Prostate gland (tissue), 2 donors: ENCODE measurements around the gene PSMB5. TPM values are rescaled to one million over a fixed set of nuclear protein-coding genes. Genes with fewer than 3 reads are reported as not detected.

ENCODE experiments used
- DNase-seq: peaks from one replicate; pipeline ENCODE4 v3.0.0-alpha.2; 2019; ENCODE audit warnings: low spot score
- H3K27ac ChIP-seq, 2 donors: fragments of 200-600 bp; sonication (generic); 2 replicates each; pipeline ENCODE4 v1.5.1; 2017 to 2019
- H3K27me3 ChIP-seq: fragments of 200-600 bp; sonication (generic); replicated peaks from 2 replicates; pipeline ENCODE4 v1.5.1; 2019; ENCODE audit not compliant: insufficient read depth
- H3K36me3 ChIP-seq, 2 donors: fragments of 200-600 bp; sonication (generic); 1 replicate in 1 of 2; 2 replicates in 1 of 2; pipeline versions ENCODE4 v1.5.1 to v1.8.1; 2017 to 2019
- H3K4me1 ChIP-seq: fragments of 200-600 bp; sonication (generic); replicated peaks from 2 replicates; pipeline ENCODE4 v1.5.1; 2019
- H3K4me3 ChIP-seq, 2 donors: fragments of 200-600 bp; sonication (generic); 2 replicates each; pipeline ENCODE4 v1.5.1; 2017 to 2019
- H3K9me3 ChIP-seq: fragments of 200-600 bp; sonication (generic); 2 replicates; pipeline ENCODE4 v1.5.1; 2017
- POLR2A ChIP-seq: fragments of 450-650 bp; IDR thresholded peaks from one replicate; pipeline ENCODE4 v1.6.1; 2016; ENCODE audit warnings: antibody characterized with exemption, mild to moderate bottlenecking
- POLR2AphosphoS5 ChIP-seq: sonication (generic); formaldehyde crosslinking; IDR thresholded peaks from one replicate; pipeline ENCODE4 v1.6.1; 2017; ENCODE audit warnings: antibody characterized with exemption
- WGBS: methylation state at CpG from one replicate; pipeline ENCODE4 v1.1.5; 2018; 5-methylcytosine and 5-hydroxymethylcytosine counted together
- intact Hi-C: fragments of 100-400 bp; cut with DNase I; formaldehyde crosslinking; loops from one replicate; pipeline ENCODE4 v1.14.2; 2022
- total RNA-seq, 2 donors: library from RNA; depleted of rRNA; stranded (reverse); fragments of >200 nt; gene quantifications; one replicate each; pipeline ENCODE4 v1.1.0, GENCODE V29; 2016
- TF ChIP-seq, protein P1 (sequence below), 4 experiments: fragments of 200-600 bp in 2 of 4; fragments of 450-650 bp in 2 of 4; sonication (generic) in 2 of 4; IDR thresholded peaks; 1 replicate in 3 of 4; 2 replicates in 1 of 4; pipeline ENCODE4 v1.5.1; 2016 to 2019; ENCODE audit warnings: antibody characterized with exemption in 4 of 4, mild to moderate bottlenecking in 2 of 4, moderate library complexity in 2 of 4

PSMB5 gene
- total RNA-seq, 2 donors from 2014 or later, result 124 to 152 TPM

- DNase-seq, result peak; percentile 44
- Histone ChIP-seq H3K9me3 (no peaks in the 10 kb centered on the region), H3K36me3 (peaks cover 0 to 11% of the 10 kb centered on the region in 2 donors), H3K4me1 (no peaks in the 10 kb centered on the region), H3K27ac (no peak overlapping the region), H3K4me3 (peak overlapping the region in 1 of 2 donors; percentile 63), H3K27me3 (no peaks in the 10 kb centered on the region)
- WGBS, result 7% methylated on average over 17 of the region's 17 CpGs
- intact Hi-C loops, result loop anchor here (2.0 kb wide), 1 partner anchor 70 kb away; no protein-coding TSS in a partner anchor
- TF ChIP-seq POLR2A (no peak), POLR2AphosphoS5 (no peak)
- TF ChIP-seq, protein P1, sequence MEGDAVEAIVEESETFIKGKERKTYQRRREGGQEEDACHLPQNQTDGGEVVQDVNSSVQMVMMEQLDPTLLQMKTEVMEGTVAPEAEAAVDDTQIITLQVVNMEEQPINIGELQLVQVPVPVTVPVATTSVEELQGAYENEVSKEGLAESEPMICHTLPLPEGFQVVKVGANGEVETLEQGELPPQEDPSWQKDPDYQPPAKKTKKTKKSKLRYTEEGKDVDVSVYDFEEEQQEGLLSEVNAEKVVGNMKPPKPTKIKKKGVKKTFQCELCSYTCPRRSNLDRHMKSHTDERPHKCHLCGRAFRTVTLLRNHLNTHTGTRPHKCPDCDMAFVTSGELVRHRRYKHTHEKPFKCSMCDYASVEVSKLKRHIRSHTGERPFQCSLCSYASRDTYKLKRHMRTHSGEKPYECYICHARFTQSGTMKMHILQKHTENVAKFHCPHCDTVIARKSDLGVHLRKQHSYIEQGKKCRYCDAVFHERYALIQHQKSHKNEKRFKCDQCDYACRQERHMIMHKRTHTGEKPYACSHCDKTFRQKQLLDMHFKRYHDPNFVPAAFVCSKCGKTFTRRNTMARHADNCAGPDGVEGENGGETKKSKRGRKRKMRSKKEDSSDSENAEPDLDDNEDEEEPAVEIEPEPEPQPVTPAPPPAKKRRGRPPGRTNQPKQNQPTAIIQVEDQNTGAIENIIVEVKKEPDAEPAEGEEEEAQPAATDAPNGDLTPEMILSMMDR (IDR thresholded peaks at IDR 0.05), result peak in 3 of 4 experiments; percentile 32 to 70 (median 57)
Observed at GRCh38 chr14:23056145-23056955, 21.6 kb upstream of the PSMB5 start.

DNA sequence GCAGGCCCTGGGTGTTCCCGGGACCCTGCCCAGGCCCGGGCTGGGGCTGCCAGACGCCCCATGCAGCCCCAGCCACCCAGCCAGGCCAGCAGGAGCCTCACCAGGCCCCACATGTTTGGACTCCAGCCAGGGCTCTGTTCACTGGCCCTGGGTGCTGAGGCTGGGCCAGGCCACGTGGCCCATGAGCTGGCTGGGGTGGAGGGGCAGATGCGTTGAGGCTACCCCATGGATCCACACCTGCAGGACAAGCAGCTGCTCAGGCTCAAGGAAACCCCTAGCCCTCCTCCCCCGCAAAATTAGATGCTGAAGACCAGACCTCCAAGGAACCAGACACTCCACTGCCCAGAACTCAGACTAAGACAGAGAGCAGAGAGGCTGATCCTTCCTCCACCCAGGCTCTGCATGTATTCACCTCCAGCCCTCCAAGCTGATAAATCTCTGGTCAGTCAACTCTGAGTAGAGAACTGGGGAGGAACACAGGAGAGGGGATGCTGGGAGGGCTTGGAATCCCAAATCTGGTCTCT is 21.0 kb upstream of the PSMB5 start:
- no peaks in the 10 kb centered on the region for H3K9me3 ChIP-seq

GRCh38 chr14:23055147-23055550 is 20.4 kb upstream of the PSMB5 start:
- TF ChIP-seq, protein P1 (IDR thresholded peaks at IDR 0.05), result no peak
- TF ChIP-seq POLR2A (no peak), POLR2AphosphoS5 (no peak)
- H3K27ac ChIP-seq, result no peak overlapping the region
- H3K27me3 ChIP-seq, result no peaks in the 10 kb centered on the region
- no peaks in the 10 kb centered on the region for H3K9me3 ChIP-seq
- intact Hi-C loops, result no loop called here
- no peak for DNase-seq
- no peak overlapping the region for H3K4me3 ChIP-seq
- no peaks in the 10 kb centered on the region for H3K4me1 ChIP-seq
- no peaks in the 10 kb centered on the region for H3K36me3 ChIP-seq
- 97% methylated on average over 12 of the region's 12 CpGs for WGBS

More for the DNA sequence above, 21.0 kb upstream of the PSMB5 start:
- intact Hi-C loops, result loop anchor here (2.0 kb wide), 1 partner anchor 69 kb away; no protein-coding TSS in a partner anchor
- no peaks in the 10 kb centered on the region for H3K4me1 ChIP-seq
- no peaks in the 10 kb centered on the region for H3K27me3 ChIP-seq
- no peak overlapping the region for H3K4me3 ChIP-seq
- WGBS, result 93% methylated on average over 6 of the region's 6 CpGs
- TF ChIP-seq, protein P1 (IDR thresholded peaks at IDR 0.05), result no peak
- TF ChIP-seq POLR2A, result no peak
- H3K36me3 ChIP-seq, result peaks cover 0 to 5% of the 10 kb centered on the region in 2 donors
- H3K27ac ChIP-seq, result no peak overlapping the region
- DNase-seq, result no peak

DNA sequence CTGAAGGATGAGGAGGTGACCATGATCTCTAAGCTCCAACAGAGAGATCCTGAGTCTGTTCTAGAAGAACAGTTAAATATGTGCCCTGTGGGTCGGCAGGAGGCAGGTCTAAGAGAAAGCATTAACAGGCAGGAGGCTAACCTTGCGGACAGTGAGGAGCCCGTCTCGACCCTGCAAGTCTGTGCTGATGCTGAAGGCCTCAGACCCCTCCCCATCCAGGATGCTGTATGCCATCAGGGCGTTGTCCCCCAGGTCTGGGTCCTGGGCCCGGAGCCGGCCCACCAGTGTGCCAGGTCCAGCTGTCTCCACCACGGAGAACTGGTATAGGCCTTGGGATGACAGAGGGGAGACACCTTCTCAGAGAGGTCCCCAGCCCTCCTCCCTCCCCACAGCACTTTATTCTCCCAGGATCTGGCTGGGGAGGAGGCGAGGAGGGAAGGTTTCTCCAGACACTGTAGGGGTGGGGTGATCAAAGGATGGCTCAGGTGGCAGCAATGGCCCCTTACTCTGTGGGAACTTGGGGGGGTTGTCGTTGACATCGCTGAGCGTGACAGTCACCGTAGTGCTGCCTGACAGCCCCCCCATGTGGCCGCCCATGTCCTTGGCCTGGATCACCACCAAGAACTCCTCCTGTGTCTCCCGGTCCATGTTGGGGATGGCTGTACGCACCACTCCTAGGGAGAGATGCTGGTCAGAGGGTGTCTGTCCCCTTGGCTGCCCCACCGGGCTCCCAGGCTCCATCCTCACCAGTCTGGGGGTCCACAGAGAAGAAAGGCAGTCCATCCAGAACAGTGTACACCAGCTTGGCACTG is 19.5 kb upstream of the PSMB5 start:
- H3K4me3 ChIP-seq, result no peak overlapping the region
- H3K36me3 ChIP-seq, result no peaks in the 10 kb centered on the region
- intact Hi-C loops, result no loop called here
- H3K27me3 ChIP-seq, result no peaks in the 10 kb centered on the region
- no peaks in the 10 kb centered on the region for H3K9me3 ChIP-seq
- H3K27ac ChIP-seq, result no peak overlapping the region
- H3K4me1 ChIP-seq, result no peaks in the 10 kb centered on the region
- no peak for TF ChIP-seq POLR2AphosphoS5
- TF ChIP-seq POLR2A, result no peak
- no peak for DNase-seq
- 80% methylated on average over 17 of the region's 17 CpGs for WGBS

- TF ChIP-seq POLR2A (no peak), POLR2AphosphoS5 (no peak)
- TF ChIP-seq, protein P1 (IDR thresholded peaks at IDR 0.05), result no peak
- H3K27ac ChIP-seq, result no peak overlapping the region
- intact Hi-C loops, result no loop called here
- DNase-seq, result no peak
- H3K4me1 ChIP-seq, result no peaks in the 10 kb centered on the region
- no peak overlapping the region for H3K4me3 ChIP-seq
- H3K36me3 ChIP-seq, result no peaks in the 10 kb centered on the region
- no peaks in the 10 kb centered on the region for H3K27me3 ChIP-seq
- 94% methylated on average over 10 of the region's 10 CpGs for WGBS
- H3K9me3 ChIP-seq, result no peaks in the 10 kb centered on the region
Observed at GRCh38 chr14:23053426-23053825, 18.7 kb upstream of the PSMB5 start.
